ENCODE measurements around the gene RB1.

DNA sequence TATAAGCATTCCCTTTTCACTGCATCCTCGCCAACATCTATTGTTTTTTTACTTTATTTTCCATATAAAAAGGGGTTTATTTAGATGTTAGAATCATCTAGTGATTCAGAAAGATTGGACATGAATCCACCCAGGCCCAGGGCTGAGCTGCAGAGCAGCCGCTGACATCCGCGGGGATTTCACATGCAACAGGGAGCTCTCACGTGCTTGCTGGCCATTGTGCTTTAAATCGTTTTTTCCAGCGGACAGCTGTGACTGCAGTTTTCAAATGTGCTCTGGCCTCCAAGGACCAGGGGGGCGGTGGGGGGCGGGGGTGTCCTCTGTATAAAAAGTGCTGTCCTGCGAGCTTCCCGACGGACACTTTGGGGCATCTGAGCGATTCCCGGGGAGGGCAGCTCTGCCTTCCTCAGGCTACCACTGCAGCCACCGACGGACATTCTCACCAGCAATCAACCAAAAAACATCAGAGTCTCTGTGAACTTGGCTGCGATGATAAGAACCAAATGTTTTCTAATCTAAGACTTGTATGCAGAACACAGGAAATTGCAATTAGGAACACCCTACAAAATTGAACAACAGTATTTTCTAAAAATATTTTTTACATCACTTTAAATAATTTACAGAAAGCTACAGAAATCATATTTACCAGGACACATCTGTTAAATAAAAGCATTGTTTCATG lies 12.6 kb downstream of the RB1 start:
- no peak for TF ChIP-seq CTCF (IDR thresholded peaks at IDR 0.05; ENCODE audit: borderline replicate concordance, extremely low read depth, low read length, poor library complexity, severe bottlenecking)
- no peak for TF ChIP-seq EZH2 (IDR thresholded peaks at IDR 0.05; ENCODE audit: borderline replicate concordance, low read depth, low read length, severe bottlenecking)
